ENCODE measurements around the gene FLYWCH2.

Gene FLYWCH2

DNA sequence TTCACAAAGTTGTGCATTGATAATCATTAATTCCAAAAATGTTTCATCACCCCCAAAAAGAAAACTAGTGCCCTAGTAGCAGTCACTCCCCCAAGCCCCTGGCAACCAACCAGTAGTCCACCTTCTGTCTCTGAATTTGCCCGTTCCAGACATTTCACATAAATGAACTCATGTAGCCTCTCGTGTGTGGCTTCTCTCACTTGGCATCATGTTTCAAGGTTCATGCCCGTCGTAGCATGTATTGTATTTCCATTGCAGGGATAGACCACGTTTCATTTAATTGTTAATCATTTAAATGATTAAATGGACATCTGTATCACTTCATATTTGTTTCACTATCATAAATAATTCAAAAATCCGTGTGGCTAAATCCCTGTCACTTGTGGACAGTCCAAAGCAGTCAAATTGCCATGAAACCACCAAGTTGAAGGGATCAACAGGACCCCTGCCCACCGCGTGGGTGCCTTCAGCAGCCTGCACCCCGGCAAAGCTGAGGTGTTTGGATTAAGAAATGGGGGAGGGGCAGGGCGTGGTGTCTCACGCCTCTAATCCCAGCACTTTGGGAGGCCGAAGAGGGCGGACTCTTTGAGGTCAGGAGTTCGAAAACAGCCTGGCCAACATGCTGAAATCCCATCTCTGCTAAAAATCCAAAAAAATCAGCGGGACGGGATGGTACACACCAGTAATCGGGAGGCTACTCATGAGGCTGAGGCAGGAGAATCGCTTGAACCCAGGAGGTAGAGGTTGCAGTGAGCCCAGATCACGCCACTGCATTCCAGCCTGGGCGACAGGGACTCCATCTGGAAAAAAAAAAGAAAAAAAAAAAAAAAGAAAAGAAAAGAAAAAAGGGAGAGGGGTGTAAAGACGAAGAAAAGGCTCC lies 8.7 kb upstream of the FLYWCH2 start:
- H3K4me3 ChIP-seq (ENCODE audit: low read depth, low read length): no peak overlapping the region
- no peak for DNase-seq (ENCODE audit: low read depth)
- TF ChIP-seq, protein P1, sequence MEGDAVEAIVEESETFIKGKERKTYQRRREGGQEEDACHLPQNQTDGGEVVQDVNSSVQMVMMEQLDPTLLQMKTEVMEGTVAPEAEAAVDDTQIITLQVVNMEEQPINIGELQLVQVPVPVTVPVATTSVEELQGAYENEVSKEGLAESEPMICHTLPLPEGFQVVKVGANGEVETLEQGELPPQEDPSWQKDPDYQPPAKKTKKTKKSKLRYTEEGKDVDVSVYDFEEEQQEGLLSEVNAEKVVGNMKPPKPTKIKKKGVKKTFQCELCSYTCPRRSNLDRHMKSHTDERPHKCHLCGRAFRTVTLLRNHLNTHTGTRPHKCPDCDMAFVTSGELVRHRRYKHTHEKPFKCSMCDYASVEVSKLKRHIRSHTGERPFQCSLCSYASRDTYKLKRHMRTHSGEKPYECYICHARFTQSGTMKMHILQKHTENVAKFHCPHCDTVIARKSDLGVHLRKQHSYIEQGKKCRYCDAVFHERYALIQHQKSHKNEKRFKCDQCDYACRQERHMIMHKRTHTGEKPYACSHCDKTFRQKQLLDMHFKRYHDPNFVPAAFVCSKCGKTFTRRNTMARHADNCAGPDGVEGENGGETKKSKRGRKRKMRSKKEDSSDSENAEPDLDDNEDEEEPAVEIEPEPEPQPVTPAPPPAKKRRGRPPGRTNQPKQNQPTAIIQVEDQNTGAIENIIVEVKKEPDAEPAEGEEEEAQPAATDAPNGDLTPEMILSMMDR (conservative IDR thresholded peaks at IDR 0.05; ENCODE audit: low read depth, low read length): no peak

DNA sequence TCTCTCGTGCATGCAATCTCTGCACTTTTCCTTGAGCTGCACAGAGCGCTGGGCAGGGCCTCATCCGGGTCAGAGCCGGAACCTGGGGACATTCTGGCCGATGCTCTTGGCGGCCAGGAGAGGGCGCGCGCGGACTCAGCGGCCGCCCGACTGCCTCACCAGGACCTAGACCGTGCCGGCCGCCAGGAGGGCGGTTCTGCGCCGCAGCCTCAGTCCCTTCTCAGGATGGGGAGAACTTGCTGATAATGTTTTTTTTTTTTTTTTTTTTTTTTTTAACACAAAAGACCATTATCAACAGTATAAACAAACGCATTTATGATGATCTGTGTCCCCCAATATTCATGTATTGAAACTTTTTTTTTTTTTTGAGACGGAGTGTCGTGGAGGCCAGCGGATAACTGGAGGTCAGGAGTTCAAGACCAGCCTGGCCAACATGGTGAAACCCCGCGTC lies 8.1 kb upstream of the FLYWCH2 start:
- TF ChIP-seq, protein P1 (conservative IDR thresholded peaks at IDR 0.05; ENCODE audit: low read depth, low read length): peak; percentile 83
- H3K4me3 ChIP-seq (ENCODE audit: low read depth, low read length): no peak overlapping the region
- peak; percentile 81 for DNase-seq (ENCODE audit: low read depth)

DNA sequence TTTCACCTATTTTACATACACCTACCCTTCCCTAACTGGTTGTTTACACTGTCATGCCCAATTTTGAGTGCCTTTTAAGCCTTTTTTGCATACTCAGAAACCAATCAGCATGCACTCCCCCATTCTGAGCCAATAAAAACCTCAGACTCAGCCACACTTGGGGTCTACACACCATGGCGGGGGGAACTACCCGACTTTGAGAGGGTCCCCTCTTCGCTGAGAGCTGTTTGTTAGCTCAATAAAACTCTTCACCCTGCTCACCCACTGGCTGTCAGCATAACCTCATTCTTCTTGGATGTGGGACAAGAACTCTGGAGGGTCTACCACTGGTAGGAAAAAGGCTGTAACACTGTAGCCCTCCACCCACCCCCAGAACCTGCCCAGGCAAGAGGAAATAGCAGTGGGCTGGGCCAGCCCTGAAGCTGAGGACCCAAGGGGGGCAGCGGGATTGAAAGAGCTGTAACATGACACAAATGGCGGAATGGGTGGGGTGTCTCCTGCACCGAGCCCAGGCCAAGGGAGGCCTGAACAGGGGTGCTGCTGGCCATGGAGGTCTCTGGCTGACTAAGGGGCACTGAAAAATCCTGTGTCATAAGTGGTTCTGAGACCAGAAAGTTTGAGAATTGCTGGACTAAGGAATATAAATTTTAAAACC lies 3.0 kb upstream of the FLYWCH2 start:
- no peak overlapping the region for H3K4me3 ChIP-seq (ENCODE audit: low read depth, low read length)
- no peak for DNase-seq (ENCODE audit: low read depth)
- TF ChIP-seq, protein P1 (conservative IDR thresholded peaks at IDR 0.05; ENCODE audit: low read depth, low read length): no peak

DNA sequence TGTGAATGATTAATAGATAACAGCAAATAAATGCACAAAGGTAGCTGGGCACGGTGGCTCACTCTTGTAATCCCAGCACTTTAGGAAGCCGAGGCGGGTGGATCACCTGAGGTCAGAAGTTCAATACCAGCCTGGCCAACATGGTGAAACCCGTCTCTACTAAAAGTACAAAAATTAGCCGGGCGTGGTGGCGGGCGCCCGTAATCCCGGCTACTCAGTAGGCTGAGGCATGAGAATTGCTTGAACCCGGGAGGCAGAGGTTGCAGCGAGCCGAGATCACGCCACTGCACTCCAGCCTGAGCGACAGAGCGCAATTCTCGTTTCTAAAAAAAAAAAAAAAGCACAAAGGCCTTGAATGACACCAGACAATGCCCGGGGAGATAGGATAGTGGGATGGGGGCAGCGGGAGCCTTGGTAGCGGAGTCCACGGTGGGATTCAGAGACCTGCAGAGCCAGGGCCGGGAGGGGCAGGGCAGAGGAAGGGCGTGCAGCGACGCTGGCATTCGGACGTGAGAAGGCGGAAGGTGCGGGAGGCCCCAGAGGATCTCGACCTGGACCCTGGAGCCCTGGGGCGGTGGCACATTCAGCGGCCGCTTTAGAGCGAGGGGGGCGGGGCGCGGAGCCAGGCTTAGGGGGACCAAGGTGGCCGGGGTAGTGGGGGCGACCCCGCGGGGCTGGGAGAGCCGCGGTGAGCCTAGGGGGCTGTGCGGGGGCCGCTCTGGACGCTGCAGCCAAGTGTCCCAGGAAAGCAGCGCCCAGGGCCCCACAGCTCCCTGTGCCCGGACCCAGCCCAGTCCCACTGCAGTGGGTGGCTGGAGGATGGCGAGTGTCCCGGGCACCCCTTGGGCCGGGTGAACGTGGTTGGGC lies 999 bp upstream of the FLYWCH2 start:
- peak overlapping the region; percentile 97 for H3K4me3 ChIP-seq (ENCODE audit: low read depth, low read length)
- TF ChIP-seq, protein P1 (conservative IDR thresholded peaks at IDR 0.05; ENCODE audit: low read depth, low read length): no peak
- no peak for DNase-seq (ENCODE audit: low read depth)

DNA sequence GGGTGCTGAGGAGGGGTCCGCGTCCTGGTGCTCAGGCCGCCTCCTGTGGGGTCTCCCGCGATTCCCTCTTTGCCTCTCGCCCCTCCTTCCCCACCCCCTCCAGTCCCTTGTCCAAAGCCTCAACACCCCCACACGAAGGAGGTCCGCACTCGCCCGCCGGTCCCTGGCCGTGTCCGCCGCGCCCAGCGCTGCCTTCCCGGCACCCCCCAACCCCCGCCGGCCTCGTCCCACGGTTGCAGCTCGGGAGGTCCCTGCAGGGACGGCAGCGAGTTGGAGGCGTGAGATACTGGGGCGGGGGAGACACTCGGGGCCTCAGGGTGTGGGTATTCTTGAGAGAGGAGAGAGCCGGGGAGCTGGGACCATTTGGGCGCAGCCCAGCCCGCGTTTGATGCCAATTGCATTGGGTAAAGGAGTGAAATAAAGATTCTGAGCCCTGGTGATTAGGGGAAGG lies 468 bp downstream of the FLYWCH2 start:
- no peak for DNase-seq (ENCODE audit: low read depth)
- H3K4me3 ChIP-seq (ENCODE audit: low read depth, low read length): peak overlapping the region; percentile 97
- TF ChIP-seq, protein P1 (conservative IDR thresholded peaks at IDR 0.05; ENCODE audit: low read depth, low read length): no peak

DNA sequence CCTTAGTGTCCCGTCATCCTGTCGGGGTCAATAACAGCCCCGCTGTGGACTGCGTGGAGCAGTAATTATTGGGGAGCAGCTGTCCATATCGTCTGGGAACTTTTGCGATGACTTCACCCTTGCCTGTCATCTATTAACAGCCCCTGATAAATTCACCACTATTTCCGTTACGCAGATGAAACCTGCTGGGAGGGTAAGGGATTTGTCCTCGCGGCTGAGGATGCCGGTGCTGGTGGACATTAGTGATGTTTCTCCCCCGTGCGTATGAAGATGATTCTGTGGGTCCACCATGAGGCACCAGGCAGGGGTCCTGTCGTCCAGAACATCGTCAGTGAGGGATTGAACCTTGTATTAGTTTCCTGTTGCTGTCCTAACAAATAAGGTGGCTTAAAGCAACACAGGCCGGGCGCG lies 1.0 kb downstream of the FLYWCH2 start:
- H3K4me3 ChIP-seq (ENCODE audit: low read depth, low read length): peak overlapping the region; percentile 97

More for the DNA sequence above, 1.0 kb downstream of the FLYWCH2 start:
- TF ChIP-seq, protein P1 (conservative IDR thresholded peaks at IDR 0.05; ENCODE audit: low read depth, low read length): no peak
- no peak for DNase-seq (ENCODE audit: low read depth)
